ENCODE measurements around the gene DNM3.

The DNM3 gene

GRCh38 chr1:172177849-172178248 is 336.6 kb downstream of the DNM3 start:
- DNase-seq, result no peak

GRCh38 chr1:172178886-172179285 is 337.6 kb downstream of the DNM3 start:
- DNase-seq, result no peak

GRCh38 chr1:172179918-172180317 is 338.6 kb downstream of the DNM3 start:
- DNase-seq, result no peak

GRCh38 chr1:172180501-172181285 is 339.4 kb downstream of the DNM3 start:
- DNase-seq, result no peak

GRCh38 chr1:172184506-172185191 is 343.4 kb downstream of the DNM3 start:
- DNase-seq, result no peak

- DNase-seq, result no peak
Observed at GRCh38 chr1:172185211-172185610, 343.9 kb downstream of the DNM3 start.

- no peak for DNase-seq
Observed at GRCh38 chr1:172185996-172186395, 344.7 kb downstream of the DNM3 start.

GRCh38 chr1:172201572-172201971 is 360.3 kb downstream of the DNM3 start:
- DNase-seq, result no peak

GRCh38 chr1:172203135-172203823 is 362.0 kb downstream of the DNM3 start:
- no peak for DNase-seq

GRCh38 chr1:172203902-172204301 is 362.6 kb downstream of the DNM3 start:
- DNase-seq, result no peak

- no peak for DNase-seq
Observed at GRCh38 chr1:172206256-172206655, 365.0 kb downstream of the DNM3 start.

GRCh38 chr1:172208635-172209034 is 367.3 kb downstream of the DNM3 start:
- DNase-seq, result no peak

- no peak for DNase-seq
Observed at GRCh38 chr1:172211221-172211620, 369.9 kb downstream of the DNM3 start.

- no peak for DNase-seq
Observed at GRCh38 chr1:172212124-172212523, 370.8 kb downstream of the DNM3 start.

- no peak for DNase-seq
Observed at GRCh38 chr1:172215006-172215405, 373.7 kb downstream of the DNM3 start.

- no peak for DNase-seq
Observed at GRCh38 chr1:172219966-172220365, 378.7 kb downstream of the DNM3 start.

- DNase-seq, result no peak
Observed at GRCh38 chr1:172220376-172220775, 379.1 kb downstream of the DNM3 start.

GRCh38 chr1:172221436-172221835 is 380.1 kb downstream of the DNM3 start:
- no peak for DNase-seq

- DNase-seq, result no peak
Observed at GRCh38 chr1:172224871-172225270, 383.6 kb downstream of the DNM3 start.

GRCh38 chr1:172229942-172230341 is 388.6 kb downstream of the DNM3 start:
- peak; percentile 12 for DNase-seq

- DNase-seq, result no peak
Observed at GRCh38 chr1:172230526-172230925, 389.2 kb downstream of the DNM3 start.

GRCh38 chr1:172236958-172237357 is 395.7 kb downstream of the DNM3 start:
- no peak for DNase-seq

- no peak for DNase-seq
Observed at GRCh38 chr1:172238158-172238557, 396.9 kb downstream of the DNM3 start.

Data from right kidney (tissue), 1 donor.